Measurements from ENCODE around the gene FAM187B.
"Not testable (repeated sequence)": the region's sequence is repeated elsewhere in the genome, so short reads cannot be mapped to it uniquely, and the experiment has no call there.

Gene FAM187B

DNA sequence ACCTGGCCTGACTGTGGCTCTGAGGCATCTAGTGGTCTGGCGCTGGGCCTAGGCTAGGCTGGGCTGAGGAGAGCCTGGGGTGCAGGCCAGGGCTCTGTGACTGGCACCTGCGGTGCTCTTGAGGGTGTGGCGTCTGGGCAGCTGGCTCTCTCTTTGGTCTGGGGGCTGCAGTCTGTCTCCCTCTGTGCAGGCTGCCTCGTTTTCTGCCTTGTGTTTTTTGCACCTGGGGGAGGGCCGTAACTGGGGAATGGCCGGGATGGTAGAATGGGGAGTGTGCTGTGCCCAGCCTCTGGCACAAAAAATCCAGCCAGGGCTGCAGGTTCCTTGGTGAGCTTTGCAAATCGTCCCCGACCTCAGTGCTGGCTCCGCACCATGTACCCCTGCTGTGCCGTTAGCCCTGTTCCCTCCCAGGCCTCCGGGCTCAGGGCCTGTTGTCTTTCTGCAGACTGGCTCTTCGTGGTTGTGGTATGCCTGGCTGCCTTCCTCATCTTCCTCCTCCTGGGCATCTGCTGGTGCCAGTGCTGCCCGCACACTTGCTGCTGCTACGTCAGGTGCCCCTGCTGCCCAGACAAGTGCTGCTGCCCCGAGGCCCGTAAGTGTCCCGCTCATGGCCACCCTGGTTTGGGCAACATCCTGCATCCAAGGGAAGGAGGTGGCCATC is 33.7 kb upstream of the FAM187B start:
- in situ Hi-C loops (cut with MboI; ENCODE audit: low sequenced_read_pairs): no loop called here

GRCh38 chr19:35261356-35262100 is 33.0 kb upstream of the FAM187B start:
- in situ Hi-C loops (cut with MboI; ENCODE audit: low sequenced_read_pairs): no loop called here

DNA sequence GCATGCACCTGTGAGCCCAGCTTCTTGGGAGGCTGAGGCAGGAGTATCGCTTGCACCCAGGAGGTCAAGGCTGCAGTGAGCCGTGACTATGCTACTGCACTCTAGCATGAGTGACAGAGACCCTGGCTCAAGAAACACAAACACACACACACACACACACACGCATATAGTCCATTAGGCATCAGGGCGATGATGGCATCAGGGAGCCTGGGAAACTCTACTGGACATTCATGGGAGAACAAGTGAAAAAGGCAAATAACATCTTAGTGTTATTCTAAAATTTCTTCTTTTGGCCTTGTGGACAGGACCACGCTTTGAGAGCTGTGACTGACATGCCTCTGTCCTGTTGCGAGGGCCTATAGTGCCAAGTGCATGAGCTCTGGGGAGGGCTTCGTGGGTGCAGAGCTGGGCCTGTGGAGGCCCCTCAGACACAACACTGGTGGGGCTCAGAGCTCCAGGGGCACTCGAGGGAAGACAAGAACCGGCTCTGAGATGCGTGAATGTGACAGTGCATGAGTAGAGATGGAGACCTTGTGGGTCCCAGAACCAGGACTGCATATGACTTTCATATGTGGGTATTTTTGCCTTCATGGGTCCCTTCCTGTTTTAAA is 32.3 kb upstream of the FAM187B start:
- in situ Hi-C loops (cut with MboI; ENCODE audit: low sequenced_read_pairs): no loop called here

- in situ Hi-C loops (cut with MboI; ENCODE audit: low sequenced_read_pairs): no loop called here
These were observed 28.5 kb upstream of the FAM187B start for GRCh38 chr19:35257113-35257461.

GRCh38 chr19:35256566-35256965 is 28.0 kb upstream of the FAM187B start:
- in situ Hi-C loops (cut with MboI; ENCODE audit: low sequenced_read_pairs): no loop called here

GRCh38 chr19:35254341-35255297 is 26.1 kb upstream of the FAM187B start:
- in situ Hi-C loops (cut with MboI; ENCODE audit: low sequenced_read_pairs): no loop called here

GRCh38 chr19:35253316-35254286 is 25.1 kb upstream of the FAM187B start:
- in situ Hi-C loops (cut with MboI; ENCODE audit: low sequenced_read_pairs): no loop called here

DNA sequence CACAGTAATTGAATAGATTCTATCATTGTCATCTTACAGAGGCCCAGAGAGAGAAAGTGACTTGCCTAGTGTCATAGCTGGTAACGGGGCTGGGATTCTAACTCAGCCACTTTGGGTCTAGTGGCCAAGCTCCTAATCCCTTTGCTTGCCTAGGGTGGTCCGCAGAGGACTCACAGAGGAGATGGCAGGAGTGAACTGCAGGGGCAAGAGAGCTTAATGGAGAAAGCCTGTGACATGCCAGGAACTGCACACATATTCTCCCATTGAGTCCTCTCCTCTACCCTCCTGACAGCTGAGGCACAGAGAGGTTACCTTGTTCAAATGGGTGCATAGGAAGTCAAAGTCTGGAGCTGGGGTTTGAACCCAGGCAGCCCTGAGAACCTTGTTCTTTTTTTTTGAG is 22.9 kb upstream of the FAM187B start:
- in situ Hi-C loops (cut with MboI; ENCODE audit: low sequenced_read_pairs): no loop called here

GRCh38 chr19:35249848-35250711 is 21.5 kb upstream of the FAM187B start:
- in situ Hi-C loops (cut with MboI; ENCODE audit: low sequenced_read_pairs): no loop called here

DNA sequence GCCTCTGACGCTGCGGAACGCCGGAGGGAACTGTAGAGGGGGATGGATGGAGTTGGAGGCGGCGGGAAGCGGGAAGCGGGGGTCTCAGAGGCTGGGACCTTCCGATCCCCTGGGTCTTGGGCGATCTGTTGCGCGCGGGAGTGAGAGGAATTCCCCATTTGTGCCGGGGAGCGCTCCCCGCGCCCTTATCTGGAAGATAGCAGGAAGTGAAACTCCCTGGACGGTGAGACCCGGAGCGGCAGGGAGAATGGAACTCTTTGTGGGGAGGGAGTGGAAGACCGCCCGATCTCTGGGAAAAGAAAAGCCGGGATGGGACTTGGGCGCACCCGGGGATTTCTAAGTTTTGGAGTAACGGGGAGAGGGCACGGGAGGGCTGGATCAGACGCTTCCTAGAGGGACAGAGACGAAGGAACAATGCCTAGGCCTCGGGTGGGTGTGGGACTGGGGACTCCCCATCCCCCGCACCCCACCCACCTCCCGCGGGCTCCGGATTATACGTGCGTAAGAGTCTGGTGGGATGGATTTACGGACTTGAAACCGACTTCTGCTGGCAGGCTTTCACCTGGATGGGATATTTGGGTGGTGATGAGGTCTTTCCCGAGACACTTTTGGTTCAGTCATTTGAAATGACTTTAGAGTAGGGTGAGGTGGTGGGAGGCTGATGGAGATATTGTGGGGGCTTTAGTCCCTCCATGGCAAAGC is 20.8 kb upstream of the FAM187B start:
- in situ Hi-C loops (cut with MboI; ENCODE audit: low sequenced_read_pairs): no loop called here

- in situ Hi-C loops (cut with MboI; ENCODE audit: low sequenced_read_pairs): no loop called here
These were observed 20.0 kb upstream of the FAM187B start, which contains the start of gene LSR for GRCh38 chr19:35248310-35249145. Gene LSR, plus strand, starts transcription at chr19:35249002. Its CDS starts 21 bp downstream, at chr19:35249023.

- in situ Hi-C loops (cut with MboI; ENCODE audit: low sequenced_read_pairs): no loop called here
These were observed 19.2 kb upstream of the FAM187B start for GRCh38 chr19:35247526-35248309.

- in situ Hi-C loops (cut with MboI; ENCODE audit: low sequenced_read_pairs): no loop called here
These were observed 18.0 kb upstream of the FAM187B start for GRCh38 chr19:35246466-35247092.

DNA sequence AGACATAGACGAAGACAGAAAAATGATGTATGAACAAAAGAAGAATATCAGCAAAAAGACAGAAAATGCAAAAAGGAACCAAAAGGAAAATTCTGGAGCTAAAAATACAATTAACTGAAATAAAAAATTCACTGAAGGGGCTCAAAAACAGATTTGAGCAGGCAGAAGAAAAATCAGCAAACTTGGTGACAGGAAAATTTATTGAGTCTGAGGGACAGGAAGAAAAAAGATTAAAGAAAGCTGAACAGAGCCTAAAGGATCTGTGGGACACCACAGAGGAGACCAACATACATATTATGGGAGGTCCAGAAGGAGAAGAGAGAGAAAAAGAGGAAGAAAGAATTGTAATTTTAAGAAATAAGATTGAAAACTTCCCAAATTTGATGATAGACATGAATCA is 12.9 kb upstream of the FAM187B start:
- in situ Hi-C loops (cut with MboI; ENCODE audit: low sequenced_read_pairs): no loop called here

DNA sequence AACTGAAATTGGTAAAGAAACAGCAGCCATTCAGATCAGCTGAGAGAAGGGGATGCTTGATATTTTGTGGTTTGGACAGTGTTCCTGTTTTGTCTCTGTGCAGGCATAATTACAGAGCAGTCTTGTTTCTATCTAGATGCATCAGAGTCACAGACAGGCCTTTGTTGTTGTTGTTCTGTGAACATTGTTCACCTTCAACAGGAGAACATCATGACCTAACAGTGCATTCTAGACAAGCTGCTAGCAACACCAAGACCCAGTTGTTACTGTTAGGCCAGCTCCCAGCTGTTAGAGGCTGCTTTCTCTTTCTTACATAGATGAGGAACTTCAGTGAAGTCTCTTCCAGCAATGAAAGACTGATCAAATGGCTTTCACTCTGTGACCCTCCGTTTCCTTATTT is 11.8 kb upstream of the FAM187B start:
- in situ Hi-C loops (cut with MboI; ENCODE audit: low sequenced_read_pairs): no loop called here

DNA sequence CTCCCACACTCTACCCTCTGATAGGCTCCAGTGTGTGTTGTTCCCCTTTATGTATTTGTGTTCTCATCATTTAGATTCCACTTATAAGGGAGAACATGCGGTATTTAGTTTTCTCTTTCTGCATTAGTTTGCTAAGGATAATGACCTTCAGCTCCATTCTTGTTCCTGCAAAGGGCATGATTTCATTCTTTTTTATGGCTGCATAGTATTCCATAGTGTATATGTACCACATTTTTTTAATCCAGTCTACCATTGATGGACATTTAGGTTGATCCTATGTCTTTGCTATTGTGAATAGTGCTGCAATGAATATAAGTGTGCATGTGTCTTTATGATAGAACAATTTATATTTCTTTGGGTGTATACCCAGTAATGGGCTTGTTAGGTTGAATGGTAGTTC is 11.1 kb upstream of the FAM187B start:
- in situ Hi-C loops (cut with MboI; ENCODE audit: low sequenced_read_pairs): not testable (repeated sequence)

All from hTERT RPE-1 (cell line).